Naive thymus-derived CD4-positive, alpha-beta T cell (primary cell): ENCODE measurements around the gene SFXN1. TPM values are rescaled to one million over a fixed set of nuclear protein-coding genes. Genes with fewer than 3 reads are reported as not detected.
"Not testable (repeated sequence)": the region's sequence is repeated elsewhere in the genome, so short reads cannot be mapped to it uniquely, and the experiment has no call there.

Source experiments
- ATAC-seq: fragments of 150-1000 bp; cut with Tn5 transposase; 2 replicates; pipeline ENCODE4 v1.10.0; 2021; ENCODE audit warnings: mild to moderate bottlenecking, moderate library complexity
- CTCF ChIA-PET: fragments of 350-600 bp; sonication (Branson Sonifier 250); formaldehyde crosslinking; loops from one replicate; lab custom pipeline; 2021; ENCODE audit warnings: antibody characterized with exemption; lab: Charles Lee
- POLR2A ChIA-PET: fragments of 350-600 bp; sonication (Branson Sonifier 250); formaldehyde crosslinking; loops from one replicate; lab custom pipeline; 2021; ENCODE audit warnings: antibody characterized with exemption, inconsistent platforms; lab: Charles Lee
- DNase-seq, 9 donors: peaks; one replicate each; pipeline versions ENCODE4 v3.0.0 to v3.0.0-alpha.2; 2020 to 2022; ENCODE audit warnings: mixed read lengths in 1 of 9
- H3K27ac ChIP-seq: one replicate; pipeline ENCODE4 v1.7.0; 2013; ENCODE audit warnings: mild to moderate bottlenecking, low read depth, low read length, moderate library complexity
- H3K27me3 ChIP-seq, 2 donors: one replicate each; pipeline ENCODE4 v1.7.0; 2013; ENCODE audit warnings: low read length in 2 of 2, mild to moderate bottlenecking in 2 of 2, moderate library complexity in 2 of 2; ENCODE audit not compliant: control insufficient read depth in 2 of 2, insufficient read depth in 2 of 2
- H3K36me3 ChIP-seq, 3 experiments: 1 replicate in 2 of 3; 2 replicates in 1 of 3; pipeline ENCODE4 v1.7.0; 2013; ENCODE audit warnings: low read length in 3 of 3, mild to moderate bottlenecking in 3 of 3, moderate library complexity in 1 of 3; ENCODE audit not compliant: insufficient read depth in 3 of 3, control insufficient read depth in 2 of 3
- H3K4me1 ChIP-seq, 2 donors: one replicate each; pipeline ENCODE4 v1.7.0; 2013; ENCODE audit warnings: low read length in 2 of 2, mild to moderate bottlenecking in 2 of 2, moderate library complexity in 1 of 2; ENCODE audit not compliant: control insufficient read depth in 2 of 2, insufficient read depth in 2 of 2
- H3K4me3 ChIP-seq: 2 replicates; pipeline ENCODE4 v1.7.0; 2013; ENCODE audit warnings: mild to moderate bottlenecking, low read length
- H3K9me3 ChIP-seq, 3 experiments: 1 replicate in 2 of 3; 2 replicates in 1 of 3; pipeline ENCODE4 v1.7.0; 2013; ENCODE audit warnings: low read length in 3 of 3; ENCODE audit not compliant: control insufficient read depth in 2 of 3
- H3K27ac Mint-ChIP-seq, 9 donors: one replicate each; pipeline ENCODE4 v1.8.0; 2020 to 2022; ENCODE audit warnings: mixed read lengths in 9 of 9, mild to moderate bottlenecking in 8 of 9, moderate library complexity in 5 of 9, inconsistent platforms in 2 of 9
- H3K27me3 Mint-ChIP-seq, 5 donors: one replicate each; pipeline ENCODE4 v1.8.0; 2021 to 2022; ENCODE audit warnings: mixed read lengths in 5 of 5, mild to moderate bottlenecking in 1 of 5
- H3K36me3 Mint-ChIP-seq, 5 donors: one replicate each; pipeline ENCODE4 v1.8.0; 2020 to 2022; ENCODE audit warnings: mixed read lengths in 5 of 5, mild to moderate bottlenecking in 3 of 5, inconsistent platforms in 1 of 5
- H3K4me1 Mint-ChIP-seq, 7 donors: one replicate each; pipeline ENCODE4 v1.8.0; 2020 to 2022; ENCODE audit warnings: mixed read lengths in 7 of 7, mild to moderate bottlenecking in 3 of 7, inconsistent platforms in 1 of 7
- H3K4me3 Mint-ChIP-seq, 10 donors: one replicate each; pipeline ENCODE4 v1.8.0; 2020 to 2022; ENCODE audit warnings: mild to moderate bottlenecking in 10 of 10, mixed read lengths in 10 of 10, moderate library complexity in 6 of 10, inconsistent platforms in 2 of 10
- H3K9me3 Mint-ChIP-seq, 11 donors: one replicate each; pipeline ENCODE4 v1.8.0; 2020 to 2022; ENCODE audit warnings: mixed read lengths in 11 of 11, mild to moderate bottlenecking in 4 of 11, inconsistent platforms in 1 of 11, moderate library complexity in 1 of 11
- intact Hi-C, 2 donors: fragments of 100-400 bp; cut with micrococcal nuclease; formaldehyde crosslinking; loops; one replicate each; pipeline ENCODE4 v1.15.1; 2023
- polyA plus RNA-seq, 2 donors: library from polyadenylated mRNA; unstranded; fragments of 300-500 nt; fragmentation: Illumina TruSeq; gene quantifications; one replicate each; pipeline ENCODE4 v1.2.3, GENCODE V29; 2021
- total RNA-seq, 6 experiments: library from RNA in 5 of 6; stranded (reverse) in 5 of 6; gene quantifications; 1 replicate in 5 of 6; 2 replicates in 1 of 6; pipeline ENCODE4 v1.2.3 and lab custom pipeline; 2021 to 2026

SFXN1 gene
- total and polyA plus RNA-seq, 7 experiments from 2014 or later, result 40.2 to 177 (median 88.8) TPM

DNA sequence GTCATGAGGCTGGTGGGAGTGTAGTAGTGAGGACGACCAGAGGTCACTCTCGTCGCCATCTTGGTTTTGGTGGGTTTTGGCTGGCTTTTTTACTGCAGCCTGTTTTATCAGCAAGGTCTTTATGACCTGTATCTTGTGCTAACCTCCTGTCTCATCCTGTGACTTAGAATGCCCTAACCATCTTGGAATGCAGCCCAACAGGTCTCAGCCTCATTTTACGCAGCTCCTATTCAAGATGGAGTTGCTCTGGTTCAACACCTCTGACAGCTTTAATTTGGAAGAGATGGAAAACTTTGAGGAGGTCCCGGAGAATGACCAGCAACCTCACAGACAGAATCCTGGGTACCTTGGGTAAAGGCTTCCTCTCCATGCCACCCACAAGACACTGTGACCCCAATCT lies 24.0 kb upstream of the SFXN1 start:
- H3K9me3 Mint-ChIP-seq, H3K4me1 ChIP-seq, intact Hi-C loops, H3K36me3 ChIP-seq, H3K36me3 Mint-ChIP-seq, H3K9me3 ChIP-seq, H3K4me1 Mint-ChIP-seq, H3K27me3 ChIP-seq, ATAC-seq, H3K4me3 Mint-ChIP-seq, H3K27ac ChIP-seq, H3K27ac Mint-ChIP-seq, H3K4me3 ChIP-seq, DNase-seq, POLR2A ChIA-PET: not testable (repeated sequence)
- CTCF ChIA-PET, result interaction anchor here (1.8 kb wide), 1 partner anchor 11 kb away, joined by 5 read pairs; no protein-coding TSS in a partner anchor
- peaks cover 34 to 58% (median 38%) of the 10 kb centered on the region in 5 donors for H3K27me3 Mint-ChIP-seq

DNA sequence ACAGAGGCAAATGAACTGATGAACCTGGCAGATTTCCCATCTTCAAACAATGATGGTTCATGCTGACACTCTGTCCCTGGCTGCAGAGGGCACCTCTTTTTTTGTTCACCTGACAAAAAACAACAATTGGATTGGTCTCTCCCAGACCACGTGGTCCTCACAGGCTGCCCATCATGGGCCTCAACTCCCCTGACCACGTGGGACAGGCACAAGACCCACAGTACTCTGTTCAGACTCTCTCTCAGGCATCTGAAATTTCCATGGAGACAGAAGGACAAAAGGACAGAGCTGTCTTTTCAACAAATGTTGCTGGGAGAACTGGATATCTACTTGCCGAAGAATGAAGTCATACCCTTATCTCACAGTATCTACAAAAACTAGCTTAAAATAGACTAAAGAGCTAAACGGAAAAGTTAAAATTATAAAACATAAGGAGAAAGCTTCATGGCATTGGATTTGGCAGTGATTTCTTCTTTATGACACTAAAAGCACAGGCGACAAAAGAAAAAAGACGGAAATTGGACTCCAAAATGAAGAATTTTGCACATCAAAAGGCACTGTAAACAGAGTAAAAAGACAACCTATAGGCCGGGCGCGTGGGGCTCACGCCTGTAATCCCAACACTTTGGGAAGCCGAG lies 22.1 kb upstream of the SFXN1 start:
- peaks cover 0 to 4% of the 10 kb centered on the region in 2 donors for H3K27me3 ChIP-seq
- H3K4me3 ChIP-seq, result no peak overlapping the region
- no peaks in the 10 kb centered on the region for H3K36me3 ChIP-seq
- Mint-ChIP-seq H3K9me3 (no peaks in the 10 kb centered on the region), H3K27ac (no peak overlapping the region), H3K27me3 (peaks cover 28 to 41% (median 30%) of the 10 kb centered on the region in 5 donors), H3K4me1 (peaks cover 0 to 10% (median 0%) of the 10 kb centered on the region in 7 donors), H3K4me3 (no peak overlapping the region), H3K36me3 (no peaks in the 10 kb centered on the region)
- ChIA-PET POLR2A (no interaction called here), CTCF (no interaction called here)
- H3K9me3 ChIP-seq, result no peaks in the 10 kb centered on the region
- H3K4me1 ChIP-seq, result no peaks in the 10 kb centered on the region
- ATAC-seq (no peak), DNase-seq (no peak)
- H3K27ac ChIP-seq, result no peak overlapping the region
- intact Hi-C loops, result no loop called here

DNA sequence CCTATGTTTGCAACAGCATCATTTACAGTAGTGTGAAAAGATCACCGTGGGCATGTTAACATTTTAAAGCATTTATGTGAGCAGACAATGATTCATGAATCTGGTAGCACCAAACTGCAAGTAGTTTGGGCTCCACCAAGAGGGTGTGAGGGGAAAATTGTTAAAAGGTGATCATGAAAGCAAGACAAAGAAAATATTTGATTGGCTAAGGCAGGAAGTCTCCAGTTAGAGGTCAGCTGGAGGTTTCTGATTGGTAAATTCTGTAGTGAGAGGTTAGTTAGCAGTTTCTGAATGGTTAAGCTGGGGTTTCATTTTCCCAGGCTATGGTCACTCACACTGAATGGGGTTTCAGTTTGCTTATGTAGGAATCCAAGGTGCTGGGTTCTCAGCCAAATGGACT lies 20.9 kb upstream of the SFXN1 start:
- ChIA-PET POLR2A (no interaction called here), CTCF (no interaction called here)

DNA sequence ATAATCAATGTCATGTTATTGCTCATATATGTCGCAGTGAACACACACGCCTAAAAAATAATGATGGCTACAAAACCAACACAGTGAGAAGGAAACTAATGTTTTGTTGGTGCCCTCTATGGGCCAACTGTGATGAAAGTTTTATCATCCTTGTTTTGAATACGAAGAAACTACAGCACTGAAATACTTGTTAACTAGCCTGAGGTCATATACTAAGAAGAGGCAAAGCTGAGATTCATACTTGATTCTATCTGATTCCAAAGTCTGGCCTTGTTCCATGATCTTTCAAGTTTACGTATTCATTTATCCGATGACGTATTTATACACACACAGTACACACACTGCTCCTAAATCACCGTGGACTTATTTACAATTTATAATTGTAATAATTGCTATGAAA lies 18.2 kb upstream of the SFXN1 start:
- ATAC-seq (no peak), DNase-seq (no peak)
- H3K9me3 ChIP-seq, result no peaks in the 10 kb centered on the region
- no peak overlapping the region for H3K27ac Mint-ChIP-seq
- no peaks in the 10 kb centered on the region for H3K36me3 ChIP-seq
- H3K27me3 Mint-ChIP-seq, result peaks cover 0 to 15% (median 10%) of the 10 kb centered on the region in 5 donors
- H3K4me1 ChIP-seq, result peaks cover 0 to 8% of the 10 kb centered on the region in 2 donors
- no peaks in the 10 kb centered on the region for H3K36me3 Mint-ChIP-seq
- peaks cover 5 to 23% (median 13%) of the 10 kb centered on the region in 7 donors for H3K4me1 Mint-ChIP-seq
- ChIA-PET CTCF (interaction anchor here (0.7 to 1.2 kb wide), 2 partner anchors 16 to 510 kb away, joined by 3 to 4 read pairs; partner anchors contain the start of gene DRD1), POLR2A (no interaction called here)
- no peak overlapping the region for H3K4me3 ChIP-seq
- H3K4me3 Mint-ChIP-seq, result no peak overlapping the region
- intact Hi-C loops, result loop anchor here (1.0 to 5.0 kb wide), 3 partner anchors 47 to 509 kb away; no protein-coding TSS in a partner anchor
- peaks cover 0 to 4% of the 10 kb centered on the region in 2 donors for H3K27me3 ChIP-seq
- H3K27ac ChIP-seq, result no peak overlapping the region
- no peaks in the 10 kb centered on the region for H3K9me3 Mint-ChIP-seq

More for the DNA sequence above, 20.9 kb upstream of the SFXN1 start:
- Mint-ChIP-seq H3K4me3 (no peak overlapping the region), H3K27ac (no peak overlapping the region), H3K27me3 (peaks cover 19 to 31% (median 23%) of the 10 kb centered on the region in 5 donors), H3K9me3 (no peaks in the 10 kb centered on the region), H3K36me3 (no peaks in the 10 kb centered on the region), H3K4me1 (peaks cover 0 to 10% (median 0%) of the 10 kb centered on the region in 7 donors)
- no peak overlapping the region for H3K4me3 ChIP-seq
- no peaks in the 10 kb centered on the region for H3K36me3 ChIP-seq
- intact Hi-C loops, result no loop called here
- H3K27me3 ChIP-seq, result peaks cover 0 to 4% of the 10 kb centered on the region in 2 donors
- no peaks in the 10 kb centered on the region for H3K9me3 ChIP-seq
- no peak overlapping the region for H3K27ac ChIP-seq
- H3K4me1 ChIP-seq, result no peaks in the 10 kb centered on the region
- ATAC-seq (no peak), DNase-seq (no peak)

DNA sequence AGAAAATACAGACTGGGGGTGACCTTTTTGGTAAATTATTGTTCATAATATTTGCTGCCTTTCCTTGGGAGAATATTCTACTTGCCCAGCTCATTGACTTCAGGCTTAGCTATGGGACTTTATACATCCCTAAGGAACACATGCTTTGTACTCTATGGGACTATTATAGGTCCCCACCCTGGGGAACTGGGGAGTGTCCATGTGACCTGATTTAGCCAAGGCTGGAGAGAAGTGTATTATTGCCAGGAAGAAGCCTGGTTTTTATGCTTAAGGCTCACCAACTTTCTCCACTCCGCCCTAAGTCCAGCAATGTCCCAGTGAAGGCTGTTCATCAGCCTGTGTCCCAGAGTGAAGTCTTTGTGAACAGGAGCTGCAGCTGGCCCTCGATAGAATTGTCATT lies 17.8 kb upstream of the SFXN1 start:
- H3K4me1 Mint-ChIP-seq, result peaks cover 5 to 24% (median 15%) of the 10 kb centered on the region in 7 donors
- no peaks in the 10 kb centered on the region for H3K36me3 ChIP-seq
- DNase-seq (no peak), ATAC-seq (no peak)
- no peak overlapping the region for H3K4me3 ChIP-seq
- no peaks in the 10 kb centered on the region for H3K36me3 Mint-ChIP-seq
- H3K4me3 Mint-ChIP-seq, result no peak overlapping the region
- H3K27me3 ChIP-seq, result peaks cover 0 to 4% of the 10 kb centered on the region in 2 donors
- peaks cover 0 to 8% of the 10 kb centered on the region in 2 donors for H3K4me1 ChIP-seq
- H3K27ac ChIP-seq, result no peak overlapping the region
- H3K27ac Mint-ChIP-seq, result no peak overlapping the region
- H3K27me3 Mint-ChIP-seq, result peaks cover 0 to 15% (median 6%) of the 10 kb centered on the region in 5 donors
- POLR2A ChIA-PET, result no interaction called here
- intact Hi-C loops, result loop anchor here (1.0 to 5.0 kb wide), 3 partner anchors 47 to 509 kb away; no protein-coding TSS in a partner anchor
- H3K9me3 Mint-ChIP-seq, result no peaks in the 10 kb centered on the region
- CTCF ChIA-PET, result interaction anchor here (0.7 to 1.2 kb wide), 2 partner anchors 16 to 510 kb away, joined by 3 to 4 read pairs; partner anchors contain the start of gene DRD1
- H3K9me3 ChIP-seq, result no peaks in the 10 kb centered on the region

DNA sequence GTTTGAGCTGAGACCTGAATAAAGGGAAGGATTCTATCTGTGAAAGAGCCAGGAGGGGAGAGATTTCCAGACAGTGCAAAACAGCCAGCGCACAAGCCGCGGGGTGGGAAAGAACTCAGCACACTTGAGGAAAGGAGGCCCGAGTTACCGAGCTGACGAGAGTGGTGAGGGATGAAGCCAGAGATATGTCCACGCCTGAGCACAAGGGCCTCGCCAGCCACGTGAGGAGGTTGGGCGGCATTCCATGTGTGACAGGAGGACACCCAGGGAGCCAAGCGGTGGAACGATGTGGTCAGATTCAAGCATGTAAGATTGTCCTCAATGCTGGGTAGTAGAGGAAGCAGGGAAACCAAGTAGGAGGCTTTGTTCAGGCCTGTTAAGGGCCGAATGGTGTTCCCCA lies 17.0 kb upstream of the SFXN1 start:
- no peak overlapping the region for H3K27ac ChIP-seq
- H3K27me3 ChIP-seq, result no peaks in the 10 kb centered on the region
- no peaks in the 10 kb centered on the region for H3K9me3 ChIP-seq
- Mint-ChIP-seq H3K4me1 (peaks cover 5 to 24% (median 15%) of the 10 kb centered on the region in 7 donors), H3K36me3 (no peaks in the 10 kb centered on the region), H3K27me3 (peaks cover 0 to 12% (median 4%) of the 10 kb centered on the region in 5 donors), H3K9me3 (no peaks in the 10 kb centered on the region), H3K4me3 (no peak overlapping the region), H3K27ac (no peak overlapping the region)
- DNase-seq, result no peak
- H3K4me1 ChIP-seq, result peaks cover 0 to 8% of the 10 kb centered on the region in 2 donors
- no peaks in the 10 kb centered on the region for H3K36me3 ChIP-seq
- ChIA-PET POLR2A (no interaction called here), CTCF (interaction anchor here (1.2 kb wide), 1 partner anchor 17 kb away, joined by 3 read pairs; the partner anchor contains the start of gene DRD1)
- no peak overlapping the region for H3K4me3 ChIP-seq
- no peak for ATAC-seq
- intact Hi-C loops, result loop anchor here in 1 of 2 donors (5.0 kb wide), 1 partner anchor 509 kb away; no protein-coding TSS in a partner anchor
